ENCODE data around the gene MAPK13.

DNA sequence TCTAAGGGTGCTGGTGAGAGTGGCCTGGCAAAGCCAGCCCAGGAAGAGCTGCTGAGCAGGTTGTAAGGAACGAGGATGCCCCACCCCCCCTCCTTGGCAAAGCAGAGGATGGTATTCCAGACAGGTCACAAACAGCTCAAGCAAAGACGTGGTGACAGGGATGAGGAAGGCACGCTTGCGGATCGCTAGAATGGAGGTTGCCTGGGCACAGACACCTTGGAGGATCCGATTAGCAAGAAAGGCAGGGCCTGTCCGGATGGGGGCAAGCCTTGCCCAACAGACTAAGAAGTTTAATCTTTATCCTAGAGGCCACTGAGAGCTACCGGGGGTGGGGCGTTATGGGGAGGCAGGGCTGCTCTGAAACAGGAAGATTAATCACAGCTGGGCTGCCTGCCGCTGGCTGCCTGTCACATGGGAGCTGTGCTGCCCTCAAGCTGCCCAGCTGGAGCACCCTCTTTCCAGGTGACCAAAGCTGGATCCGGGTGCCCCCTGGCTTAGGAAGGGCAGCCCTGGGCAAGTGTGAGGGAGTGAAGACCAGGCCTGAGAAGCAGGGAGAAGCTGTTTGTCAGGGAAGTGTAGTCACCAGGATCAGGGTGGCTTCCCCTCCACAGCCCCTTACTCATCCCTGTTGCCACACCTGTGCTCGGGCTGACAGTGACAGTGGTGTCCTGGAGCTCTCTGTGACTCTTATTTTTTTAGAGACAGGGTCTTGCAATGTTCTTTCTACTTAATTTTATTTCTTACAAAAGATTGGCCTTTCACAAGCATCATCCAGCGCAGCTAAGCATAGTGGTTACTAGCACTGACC lies 9.1 kb upstream of the MAPK13 start:
- TF ChIP-seq HOXA7 (CRISPR knock-in tag; IDR thresholded peaks at IDR 0.05; ENCODE audit: borderline replicate concordance) (no peak), ZNF133 (tag by site-specific recombination; IDR thresholded peaks at IDR 0.05) (no peak), YY1 (tag by site-specific recombination; IDR thresholded peaks at IDR 0.05) (no peak), ZNF146 (tag by site-specific recombination; IDR thresholded peaks at IDR 0.05) (no peak), ZNF266 (tag by site-specific recombination; IDR thresholded peaks at IDR 0.05; ENCODE audit: low read depth) (no peak), KLF8 (tag by site-specific recombination; IDR thresholded peaks at IDR 0.05) (no peak), ZNF549 (tag by site-specific recombination; IDR thresholded peaks at IDR 0.05) (no peak), ZNF324 (tag by site-specific recombination; IDR thresholded peaks at IDR 0.05) (no peak), ZNF777 (tag by site-specific recombination; IDR thresholded peaks at IDR 0.05; ENCODE audit: borderline replicate concordance) (no peak), ZBTB21 (tag by site-specific recombination; IDR thresholded peaks at IDR 0.05) (no peak)
- TF ChIP-seq, protein P1, sequence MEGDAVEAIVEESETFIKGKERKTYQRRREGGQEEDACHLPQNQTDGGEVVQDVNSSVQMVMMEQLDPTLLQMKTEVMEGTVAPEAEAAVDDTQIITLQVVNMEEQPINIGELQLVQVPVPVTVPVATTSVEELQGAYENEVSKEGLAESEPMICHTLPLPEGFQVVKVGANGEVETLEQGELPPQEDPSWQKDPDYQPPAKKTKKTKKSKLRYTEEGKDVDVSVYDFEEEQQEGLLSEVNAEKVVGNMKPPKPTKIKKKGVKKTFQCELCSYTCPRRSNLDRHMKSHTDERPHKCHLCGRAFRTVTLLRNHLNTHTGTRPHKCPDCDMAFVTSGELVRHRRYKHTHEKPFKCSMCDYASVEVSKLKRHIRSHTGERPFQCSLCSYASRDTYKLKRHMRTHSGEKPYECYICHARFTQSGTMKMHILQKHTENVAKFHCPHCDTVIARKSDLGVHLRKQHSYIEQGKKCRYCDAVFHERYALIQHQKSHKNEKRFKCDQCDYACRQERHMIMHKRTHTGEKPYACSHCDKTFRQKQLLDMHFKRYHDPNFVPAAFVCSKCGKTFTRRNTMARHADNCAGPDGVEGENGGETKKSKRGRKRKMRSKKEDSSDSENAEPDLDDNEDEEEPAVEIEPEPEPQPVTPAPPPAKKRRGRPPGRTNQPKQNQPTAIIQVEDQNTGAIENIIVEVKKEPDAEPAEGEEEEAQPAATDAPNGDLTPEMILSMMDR (tag by site-specific recombination; IDR thresholded peaks at IDR 0.05), result no peak
- TF ChIP-seq, protein P2, sequence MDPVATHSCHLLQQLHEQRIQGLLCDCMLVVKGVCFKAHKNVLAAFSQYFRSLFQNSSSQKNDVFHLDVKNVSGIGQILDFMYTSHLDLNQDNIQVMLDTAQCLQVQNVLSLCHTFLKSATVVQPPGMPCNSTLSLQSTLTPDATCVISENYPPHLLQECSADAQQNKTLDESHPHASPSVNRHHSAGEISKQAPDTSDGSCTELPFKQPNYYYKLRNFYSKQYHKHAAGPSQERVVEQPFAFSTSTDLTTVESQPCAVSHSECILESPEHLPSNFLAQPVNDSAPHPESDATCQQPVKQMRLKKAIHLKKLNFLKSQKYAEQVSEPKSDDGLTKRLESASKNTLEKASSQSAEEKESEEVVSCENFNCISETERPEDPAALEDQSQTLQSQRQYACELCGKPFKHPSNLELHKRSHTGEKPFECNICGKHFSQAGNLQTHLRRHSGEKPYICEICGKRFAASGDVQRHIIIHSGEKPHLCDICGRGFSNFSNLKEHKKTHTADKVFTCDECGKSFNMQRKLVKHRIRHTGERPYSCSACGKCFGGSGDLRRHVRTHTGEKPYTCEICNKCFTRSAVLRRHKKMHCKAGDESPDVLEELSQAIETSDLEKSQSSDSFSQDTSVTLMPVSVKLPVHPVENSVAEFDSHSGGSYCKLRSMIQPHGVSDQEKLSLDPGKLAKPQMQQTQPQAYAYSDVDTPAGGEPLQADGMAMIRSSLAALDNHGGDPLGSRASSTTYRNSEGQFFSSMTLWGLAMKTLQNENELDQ (tag by site-specific recombination; IDR thresholded peaks at IDR 0.05; ENCODE audit: low read depth), result no peak
- TF ChIP-seq, protein P3, sequence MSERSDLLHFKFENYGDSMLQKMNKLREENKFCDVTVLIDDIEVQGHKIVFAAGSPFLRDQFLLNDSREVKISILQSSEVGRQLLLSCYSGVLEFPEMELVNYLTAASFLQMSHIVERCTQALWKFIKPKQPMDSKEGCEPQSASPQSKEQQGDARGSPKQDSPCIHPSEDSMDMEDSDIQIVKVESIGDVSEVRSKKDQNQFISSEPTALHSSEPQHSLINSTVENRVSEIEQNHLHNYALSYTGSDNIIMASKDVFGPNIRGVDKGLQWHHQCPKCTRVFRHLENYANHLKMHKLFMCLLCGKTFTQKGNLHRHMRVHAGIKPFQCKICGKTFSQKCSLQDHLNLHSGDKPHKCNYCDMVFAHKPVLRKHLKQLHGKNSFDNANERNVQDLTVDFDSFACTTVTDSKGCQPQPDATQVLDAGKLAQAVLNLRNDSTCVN (tag by site-specific recombination; optimal IDR thresholded peaks at IDR 0.05), result no peak
- TF ChIP-seq, protein P4, sequence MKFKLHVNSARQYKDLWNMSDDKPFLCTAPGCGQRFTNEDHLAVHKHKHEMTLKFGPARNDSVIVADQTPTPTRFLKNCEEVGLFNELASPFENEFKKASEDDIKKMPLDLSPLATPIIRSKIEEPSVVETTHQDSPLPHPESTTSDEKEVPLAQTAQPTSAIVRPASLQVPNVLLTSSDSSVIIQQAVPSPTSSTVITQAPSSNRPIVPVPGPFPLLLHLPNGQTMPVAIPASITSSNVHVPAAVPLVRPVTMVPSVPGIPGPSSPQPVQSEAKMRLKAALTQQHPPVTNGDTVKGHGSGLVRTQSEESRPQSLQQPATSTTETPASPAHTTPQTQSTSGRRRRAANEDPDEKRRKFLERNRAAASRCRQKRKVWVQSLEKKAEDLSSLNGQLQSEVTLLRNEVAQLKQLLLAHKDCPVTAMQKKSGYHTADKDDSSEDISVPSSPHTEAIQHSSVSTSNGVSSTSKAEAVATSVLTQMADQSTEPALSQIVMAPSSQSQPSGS (tag by site-specific recombination; IDR thresholded peaks at IDR 0.05; ENCODE audit: low read depth), result no peak

Measured in HEK293 (cell line).